ENCODE results near the gene INVS. TPM values are rescaled to one million over a fixed set of nuclear protein-coding genes. Genes with fewer than 3 reads are reported as not detected.

Gene INVS
- total and polyA plus RNA-seq, 5 donors = 3.0 to 10.1 (median 9.2) TPM

GRCh38 chr9:100197553-100197952 is 98.5 kb downstream of the INVS start:
- Histone ChIP-seq H3K27me3 (ENCODE audit: control insufficient read depth, insufficient read depth) (no peaks in the 10 kb centered on the region), H3K4me3 (ENCODE audit: low read length) (no peak overlapping the region), H3K9me3 (ENCODE audit: control insufficient read depth, low read length) (no peaks in the 10 kb centered on the region), H3K27ac (ENCODE audit: low read length) (no peak overlapping the region), H3K4me1 (ENCODE audit: control insufficient read depth, insufficient read depth, low read length) (no peaks in the 10 kb centered on the region)
- no peak for DNase-seq
- intact Hi-C loops (cut with DNase I) = no loop called here
- no peak for ATAC-seq

- DNase-seq (no peak), ATAC-seq (no peak)
- intact Hi-C loops (cut with DNase I) = no loop called here
- no peak overlapping the region for H3K4me3 ChIP-seq (ENCODE audit: low read length)
- no peaks in the 10 kb centered on the region for H3K4me1 ChIP-seq (ENCODE audit: control insufficient read depth, insufficient read depth, low read length)
- no peaks in the 10 kb centered on the region for H3K9me3 ChIP-seq (ENCODE audit: control insufficient read depth, low read length)
- H3K27ac ChIP-seq (ENCODE audit: low read length) = no peak overlapping the region
- no peaks in the 10 kb centered on the region for H3K27me3 ChIP-seq (ENCODE audit: control insufficient read depth, insufficient read depth)
Observed at GRCh38 chr9:100202806-100203205, 103.8 kb downstream of the INVS start.

- Histone ChIP-seq H3K4me3 (ENCODE audit: low read length) (no peak overlapping the region), H3K9me3 (ENCODE audit: control insufficient read depth, low read length) (no peaks in the 10 kb centered on the region), H3K27ac (ENCODE audit: low read length) (no peak overlapping the region), H3K27me3 (ENCODE audit: control insufficient read depth, insufficient read depth) (no peaks in the 10 kb centered on the region), H3K4me1 (ENCODE audit: control insufficient read depth, insufficient read depth, low read length) (no peaks in the 10 kb centered on the region)
- ATAC-seq (no peak), DNase-seq (no peak)
- intact Hi-C loops (cut with DNase I) = no loop called here
- 52% methylated on average over 3 of the region's 3 CpGs for WGBS
Observed at GRCh38 chr9:100204796-100205195, 105.8 kb downstream of the INVS start.

- H3K4me3 ChIP-seq (ENCODE audit: low read length) = no peak overlapping the region
- ATAC-seq = peak in 1 of 2 donors; percentile 73
- H3K4me1 ChIP-seq (ENCODE audit: control insufficient read depth, insufficient read depth, low read length) = no peaks in the 10 kb centered on the region
- no peaks in the 10 kb centered on the region for H3K9me3 ChIP-seq (ENCODE audit: control insufficient read depth, low read length)
- intact Hi-C loops (cut with DNase I) = no loop called here
- no peak for DNase-seq
- H3K27me3 ChIP-seq (ENCODE audit: control insufficient read depth, insufficient read depth) = no peaks in the 10 kb centered on the region
- WGBS = 34% methylated on average over 3 of the region's 3 CpGs
- no peak overlapping the region for H3K27ac ChIP-seq (ENCODE audit: low read length)
Observed at GRCh38 chr9:100206899-100207298, 107.9 kb downstream of the INVS start.

- Histone ChIP-seq H3K9me3 (ENCODE audit: control insufficient read depth, low read length) (no peaks in the 10 kb centered on the region), H3K4me1 (ENCODE audit: control insufficient read depth, insufficient read depth, low read length) (no peaks in the 10 kb centered on the region), H3K27ac (ENCODE audit: low read length) (no peak overlapping the region), H3K4me3 (ENCODE audit: low read length) (no peak overlapping the region), H3K27me3 (ENCODE audit: control insufficient read depth, insufficient read depth) (no peaks in the 10 kb centered on the region)
- intact Hi-C loops (cut with DNase I) = no loop called here
- WGBS = 97% methylated on average over 1 of the region's 1 CpG
- DNase-seq (no peak), ATAC-seq (no peak)
Observed at GRCh38 chr9:100208673-100209072, 109.6 kb downstream of the INVS start.

- H3K27me3 ChIP-seq (ENCODE audit: control insufficient read depth, insufficient read depth) = no peaks in the 10 kb centered on the region
- no peak overlapping the region for H3K4me3 ChIP-seq (ENCODE audit: low read length)
- no peaks in the 10 kb centered on the region for H3K4me1 ChIP-seq (ENCODE audit: control insufficient read depth, insufficient read depth, low read length)
- intact Hi-C loops (cut with DNase I) = loop anchor here in 1 of 4 donors (5.0 kb wide), 1 partner anchor 184 kb away; no protein-coding TSS in a partner anchor
- no peaks in the 10 kb centered on the region for H3K9me3 ChIP-seq (ENCODE audit: control insufficient read depth, low read length)
- H3K27ac ChIP-seq (ENCODE audit: low read length) = no peak overlapping the region
- 47% methylated on average over 1 of the region's 1 CpG for WGBS
- peak in 1 of 2 donors; percentile 29 for ATAC-seq
- DNase-seq = no peak
Observed at GRCh38 chr9:100211476-100211875, 112.4 kb downstream of the INVS start.

- 69% methylated on average over 5 of the region's 5 CpGs for WGBS
Observed at GRCh38 chr9:100213730-100214477, 114.9 kb downstream of the INVS start.

GRCh38 chr9:100216178-100216787 is 117.2 kb downstream of the INVS start:
- no peaks in the 10 kb centered on the region for H3K9me3 ChIP-seq (ENCODE audit: control insufficient read depth, low read length)
- ATAC-seq (peak; percentile 48 to 60), DNase-seq (peak in 2 of 3 donors; percentile 29 to 68)
- no peaks in the 10 kb centered on the region for H3K4me1 ChIP-seq (ENCODE audit: control insufficient read depth, insufficient read depth, low read length)
- 73% methylated on average over 4 of the region's 4 CpGs for WGBS
- H3K4me3 ChIP-seq (ENCODE audit: low read length) = no peak overlapping the region
- no peak overlapping the region for H3K27ac ChIP-seq (ENCODE audit: low read length)
- intact Hi-C loops (cut with DNase I) = no loop called here
- H3K27me3 ChIP-seq (ENCODE audit: control insufficient read depth, insufficient read depth) = no peaks in the 10 kb centered on the region

More at GRCh38 chr9:100213730-100214477, 114.9 kb downstream of the INVS start:
- DNase-seq (no peak), ATAC-seq (no peak)
- Histone ChIP-seq H3K4me1 (ENCODE audit: control insufficient read depth, insufficient read depth, low read length) (no peaks in the 10 kb centered on the region), H3K27ac (ENCODE audit: low read length) (no peak overlapping the region), H3K9me3 (ENCODE audit: control insufficient read depth, low read length) (no peaks in the 10 kb centered on the region), H3K27me3 (ENCODE audit: control insufficient read depth, insufficient read depth) (no peaks in the 10 kb centered on the region), H3K4me3 (ENCODE audit: low read length) (no peak overlapping the region)
- intact Hi-C loops (cut with DNase I) = loop anchor here in 1 of 4 donors (5.0 kb wide), 1 partner anchor 187 kb away; no protein-coding TSS in a partner anchor

- intact Hi-C loops (cut with DNase I) = no loop called here
- ATAC-seq = no peak
- Histone ChIP-seq H3K9me3 (ENCODE audit: control insufficient read depth, low read length) (no peaks in the 10 kb centered on the region), H3K27me3 (ENCODE audit: control insufficient read depth, insufficient read depth) (no peaks in the 10 kb centered on the region), H3K4me1 (ENCODE audit: control insufficient read depth, insufficient read depth, low read length) (no peaks in the 10 kb centered on the region), H3K4me3 (ENCODE audit: low read length) (no peak overlapping the region), H3K27ac (ENCODE audit: low read length) (no peak overlapping the region)
- no peak for DNase-seq
- WGBS = 86% methylated on average over 2 of the region's 2 CpGs
Observed at GRCh38 chr9:100217536-100217935, 118.5 kb downstream of the INVS start.

GRCh38 chr9:100219347-100219746 is 120.3 kb downstream of the INVS start:
- intact Hi-C loops (cut with DNase I) = no loop called here
- 77% methylated on average over 1 of the region's 1 CpG for WGBS

GRCh38 chr9:100220936-100221335 is 121.9 kb downstream of the INVS start:
- Histone ChIP-seq H3K9me3 (ENCODE audit: control insufficient read depth, low read length) (no peaks in the 10 kb centered on the region), H3K4me3 (ENCODE audit: low read length) (no peak overlapping the region), H3K27ac (ENCODE audit: low read length) (no peak overlapping the region), H3K4me1 (ENCODE audit: control insufficient read depth, insufficient read depth, low read length) (no peaks in the 10 kb centered on the region), H3K27me3 (ENCODE audit: control insufficient read depth, insufficient read depth) (no peaks in the 10 kb centered on the region)
- intact Hi-C loops (cut with DNase I) = loop anchor here in 1 of 4 donors (10.0 kb wide), 1 partner anchor 196 kb away; no protein-coding TSS in a partner anchor
- WGBS = 89% methylated on average over 1 of the region's 1 CpG
- ATAC-seq = no peak
- DNase-seq = no peak

More at GRCh38 chr9:100219347-100219746, 120.3 kb downstream of the INVS start:
- Histone ChIP-seq H3K4me3 (ENCODE audit: low read length) (no peak overlapping the region), H3K27me3 (ENCODE audit: control insufficient read depth, insufficient read depth) (no peaks in the 10 kb centered on the region), H3K9me3 (ENCODE audit: control insufficient read depth, low read length) (no peaks in the 10 kb centered on the region), H3K27ac (ENCODE audit: low read length) (no peak overlapping the region), H3K4me1 (ENCODE audit: control insufficient read depth, insufficient read depth, low read length) (no peaks in the 10 kb centered on the region)
- ATAC-seq = no peak
- no peak for DNase-seq
